A549 (cell line): ENCODE data around the gene RAPGEF4. TPM values are rescaled to one million over a fixed set of nuclear protein-coding genes. Genes with fewer than 3 reads are reported as not detected.

ENCODE experiments used
- ATAC-seq, 2 experiments: fragments of 200-7000 bp in 1 of 2; fragments of >200 bp in 1 of 2; cut with Nextera tagmentation in 1 of 2; cut with Tn5 transposase in 1 of 2; 3 replicates each; pipeline versions ENCODE4 v1.8.0 to v1.9.1; 2018 to 2020; ENCODE audit warnings: mild to moderate bottlenecking in 1 of 2, moderate library complexity in 1 of 2
- CTCF ChIA-PET: fragments of 300-600 bp; sonication (Branson Sonifier 250); formaldehyde crosslinking; extraction: SDS; loops from one replicate; lab custom pipeline; 2021; ENCODE audit warnings: antibody characterized with exemption, inconsistent platforms; lab: Yijun Ruan, JAX
- POLR2A ChIA-PET: fragments of 350-600 bp; formaldehyde crosslinking; extraction: SDS; loops from one replicate; lab custom pipeline; 2021; ENCODE audit warnings: antibody characterized with exemption, inconsistent platforms; lab: Yijun Ruan, JAX
- DNase-seq, 2 experiments: peaks; one replicate each; pipeline versions ENCODE4 v3.0.0 to v3.0.0-alpha.2; 2011 to 2016; ENCODE audit warnings: low read depth in 1 of 2, low spot score in 1 of 2
- FAIRE-seq: peaks from 2 replicates; lab custom pipeline; 2011; peaks lifted over from hg19 to GRCh38; lab: Jason Lieb, UNC
- H3K27ac ChIP-seq, 2 experiments: fragments of >200 bp; sonication (Bioruptor Twin); formaldehyde crosslinking; 3 replicates each; pipeline ENCODE4 v1.5.1; 2016 to 2017
- H3K4me1 ChIP-seq: fragments of >200 bp; sonication (Bioruptor Twin); formaldehyde crosslinking; 3 replicates; pipeline ENCODE4 v1.6.1; 2016
- H3K4me2 ChIP-seq: fragments of >200 bp; sonication (Bioruptor Twin); formaldehyde crosslinking; 3 replicates; pipeline ENCODE4 v1.6.1; 2016
- H3K4me3 ChIP-seq: fragments of >200 bp; sonication (Bioruptor Twin); formaldehyde crosslinking; 3 replicates; pipeline ENCODE4 v1.5.1; 2016
- H3K9me3 ChIP-seq: fragments of >200 bp; sonication (Bioruptor Twin); formaldehyde crosslinking; 3 replicates; pipeline ENCODE4 v1.6.1; 2016
- CBX8 ChIP-seq: fragments of 200-600 bp; sonication (generic); IDR thresholded peaks from 2 replicates; pipeline ENCODE4 v1.6.1; 2016
- CHD2 ChIP-seq: fragments of 150-350 bp; IDR thresholded peaks from 2 replicates; pipeline ENCODE4 v1.6.1; 2014; ENCODE audit warnings: low read length; ENCODE audit not compliant: partially characterized antibody
- CHD4 ChIP-seq: fragments of 200-600 bp; sonication (generic); IDR thresholded peaks from 2 replicates; pipeline ENCODE4 v1.6.1; 2016; ENCODE audit warnings: antibody characterized with exemption, mild to moderate bottlenecking, borderline replicate concordance
- EHF ChIP-seq: fragments of 250-450 bp; sonication (Bioruptor Pico); IDR thresholded peaks from 2 replicates; pipeline ENCODE4 v1.5.0; 2020; ENCODE audit warnings: mild to moderate bottlenecking
- EP300 ChIP-seq, 2 experiments: fragments of >200 bp; sonication (Bioruptor Twin); formaldehyde crosslinking; IDR thresholded peaks; 2 replicates in 1 of 2; 3 replicates in 1 of 2; pipeline ENCODE4 v1.6.1; 2016 to 2017
- ESRRA ChIP-seq: fragments of 150-350 bp; IDR thresholded peaks from 2 replicates; pipeline ENCODE4 v1.6.1; 2014; ENCODE audit warnings: mild to moderate bottlenecking, low read length, borderline replicate concordance
- FOSB ChIP-seq: fragments of 250-450 bp; sonication (Bioruptor Pico); IDR thresholded peaks from 2 replicates; pipeline ENCODE4 v1.5.0; 2020; ENCODE audit warnings: mild to moderate bottlenecking, moderate library complexity
- FOSL2 ChIP-seq, 2 experiments: fragments of 450-650 bp in 1 of 2; fragments of >200 bp in 1 of 2; sonication (Bioruptor Twin) in 1 of 2; formaldehyde crosslinking; IDR thresholded peaks; 2 replicates each; pipeline versions ENCODE4 v1.5.0 to v1.6.1; 2016 to 2020; ENCODE audit warnings: mild to moderate bottlenecking in 1 of 2, moderate library complexity in 1 of 2
- GATA3 ChIP-seq: IDR thresholded peaks from 2 replicates; pipeline ENCODE4 v1.6.1; 2012; ENCODE audit warnings: borderline replicate concordance
- HDAC2 ChIP-seq: fragments of 200-600 bp; sonication (generic); IDR thresholded peaks from 2 replicates; pipeline ENCODE4 v1.6.1; 2016
- HOXB5 ChIP-seq: fragments of 250-450 bp; sonication (Bioruptor Pico); IDR thresholded peaks from 2 replicates; pipeline ENCODE4 v1.5.0; 2020; ENCODE audit warnings: mild to moderate bottlenecking, moderate library complexity
- JUNB ChIP-seq: fragments of >200 bp; sonication (Bioruptor Twin); formaldehyde crosslinking; IDR thresholded peaks from 2 replicates; pipeline ENCODE4 v1.6.1; 2016
- KDM5A ChIP-seq: fragments of 200-600 bp; sonication (generic); IDR thresholded peaks from 2 replicates; pipeline ENCODE4 v1.6.1; 2016; ENCODE audit warnings: antibody characterized with exemption, mild to moderate bottlenecking
- MAX ChIP-seq: IDR thresholded peaks from 2 replicates; pipeline ENCODE4 v1.6.1; 2012
- MYC ChIP-seq: IDR thresholded peaks from 2 replicates; pipeline ENCODE4 v1.6.1; 2012; ENCODE audit warnings: mild to moderate bottlenecking, inconsistent platforms, low read length, improper control_type of control experiment, borderline replicate concordance
- NFE2L2 ChIP-seq: fragments of 150-350 bp; conservative IDR thresholded peaks from 2 replicates; pipeline ENCODE4 v1.6.1; 2014; ENCODE audit warnings: low read length
- NPAS2 ChIP-seq: fragments of 250-450 bp; sonication (Bioruptor Pico); IDR thresholded peaks from 2 replicates; pipeline ENCODE4 v1.8.0; 2022; ENCODE audit warnings: mild to moderate bottlenecking, moderate library complexity, borderline replicate concordance
- NR3C1 ChIP-seq: fragments of >200 bp; sonication (Bioruptor Twin); formaldehyde crosslinking; IDR thresholded peaks from 3 replicates; pipeline ENCODE4 v1.6.1; 2017
- PBX3 ChIP-seq: IDR thresholded peaks from 2 replicates; pipeline ENCODE4 v1.6.1; 2012
- PHF8 ChIP-seq: fragments of 200-600 bp; sonication (generic); IDR thresholded peaks from 2 replicates; pipeline ENCODE4 v1.6.1; 2016; ENCODE audit warnings: low read depth, mild to moderate bottlenecking, antibody characterized with exemption, moderate library complexity, borderline replicate concordance
- POLR2A ChIP-seq: IDR thresholded peaks from 2 replicates; pipeline ENCODE4 v1.6.1; 2012; ENCODE audit warnings: mild to moderate bottlenecking, low read length
- POLR2AphosphoS2 ChIP-seq: conservative IDR thresholded peaks from 2 replicates; pipeline ENCODE4 v1.6.1; 2012; ENCODE audit warnings: low read length, improper control_type of control experiment, inconsistent platforms
- RAD21 ChIP-seq, 2 experiments: fragments of >200 bp in 1 of 2; sonication (Bioruptor Twin) in 1 of 2; formaldehyde crosslinking in 1 of 2; IDR thresholded peaks in 1 of 2; conservative IDR thresholded peaks in 1 of 2; 2 replicates in 1 of 2; 3 replicates in 1 of 2; pipeline ENCODE4 v1.6.1; 2012 to 2018; ENCODE audit warnings: inconsistent platforms in 1 of 2
- SMC3 ChIP-seq: fragments of >200 bp; sonication (Bioruptor Twin); formaldehyde crosslinking; IDR thresholded peaks from 3 replicates; pipeline ENCODE4 v1.6.1; 2018; ENCODE audit warnings: inconsistent platforms
- SREBF2 ChIP-seq: fragments of 450-650 bp; IDR thresholded peaks from 2 replicates; pipeline ENCODE4 v1.6.1; 2014; ENCODE audit warnings: mild to moderate bottlenecking, moderate library complexity
- TP53 ChIP-seq: fragments of 250-450 bp; sonication (Bioruptor Pico); IDR thresholded peaks from 2 replicates; pipeline ENCODE4 v1.5.0; 2021; ENCODE audit warnings: mild to moderate bottlenecking, moderate library complexity
- ZC3H11A ChIP-seq: fragments of 450-650 bp; IDR thresholded peaks from 2 replicates; pipeline ENCODE4 v1.6.1; 2014; ENCODE audit warnings: antibody characterized with exemption, mild to moderate bottlenecking
- ZFP36 ChIP-seq: fragments of 450-650 bp; IDR thresholded peaks from 2 replicates; pipeline ENCODE4 v1.6.1; 2014; ENCODE audit warnings: borderline replicate concordance; ENCODE audit not compliant: partially characterized antibody
- ZSCAN20 ChIP-seq: fragments of 250-450 bp; sonication (Bioruptor Pico); IDR thresholded peaks from 2 replicates; pipeline ENCODE4 v1.8.0; 2022; ENCODE audit warnings: mild to moderate bottlenecking, moderate library complexity
- WGBS: methylation state at CpG from one replicate; pipeline ENCODE4 v1.1.6; 2017; ENCODE audit errors: missing lambda C conversion rate; 5-methylcytosine and 5-hydroxymethylcytosine counted together
- polyA plus RNA-seq, 4 experiments: library from polyadenylated mRNA; depleted of rRNA in 3 of 4; stranded (reverse); fragments of >200 nt; fragmentation: RNase III in 1 of 4; extraction: RNeasy Plus Mini Kit Qiagen cat#74134 plus additional on column Dnase treatment in 1 of 4; gene quantifications; 2 replicates in 3 of 4; 3 replicates in 1 of 4; pipeline ENCODE4 v1.2.3, GENCODE V29; 2011 to 2017
- TF ChIP-seq, protein P1 (sequence below): fragments of >200 bp; sonication (Bioruptor Twin); formaldehyde crosslinking; IDR thresholded peaks from 3 replicates; pipeline ENCODE4 v1.6.1; 2016
- TF ChIP-seq, protein P2 (sequence below): IDR thresholded peaks from 2 replicates; pipeline ENCODE4 v1.6.1; 2012; ENCODE audit warnings: low read depth, borderline replicate concordance
- TF ChIP-seq, protein P3 (sequence below): fragments of >200 bp; sonication (Bioruptor Twin); formaldehyde crosslinking; IDR thresholded peaks from 3 replicates; pipeline ENCODE4 v1.5.1; 2016

The RAPGEF4 gene
- polyA plus RNA-seq, 2 of the 4 experiments (the other 2 are of a cell fraction), result 0.18 to 1.1 TPM

DNA sequence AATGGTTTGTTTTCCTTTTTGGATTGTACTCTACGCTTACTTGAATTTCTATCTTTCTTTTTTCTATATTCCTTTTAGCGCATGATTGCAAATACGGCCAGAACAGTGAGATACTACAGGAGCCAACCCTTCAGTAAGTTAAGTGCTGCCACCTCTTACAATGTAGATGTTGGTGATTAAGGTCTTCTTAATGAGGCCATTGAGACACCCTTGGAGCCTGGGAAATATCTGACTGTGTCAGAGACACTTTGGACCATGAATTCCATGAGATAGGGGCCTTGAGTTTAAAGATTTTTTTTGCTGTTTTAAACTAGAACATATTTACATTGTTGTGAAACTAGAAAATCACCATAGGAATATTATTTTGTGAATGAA, 312.9 kb downstream of the RAPGEF4 start:
- TF ChIP-seq RAD21 (conservative IDR thresholded peaks at IDR 0.05 in 1 of 2, IDR thresholded peaks at IDR 0.05 in 1 of 2), result no peak
- no peak for TF ChIP-seq PHF8
- no peak for TF ChIP-seq POLR2AphosphoS2
- no peak for TF ChIP-seq HOXB5 (CRISPR knock-in tag)
- TF ChIP-seq, all 56 proteins: peak for 0
- ChIA-PET CTCF (interaction anchor here (1.0 to 2.9 kb wide), 4 partner anchors 10 to 162 kb away, joined by 3 to 19 read pairs (median 5); no protein-coding TSS in a partner anchor), POLR2A (interaction anchor here (1.4 to 1.5 kb wide), 3 partner anchors 28 to 162 kb away, joined by 3 to 5 read pairs (median 4); no protein-coding TSS in a partner anchor)
- H3K9me3 ChIP-seq, result 0 out of 3 replicates have a peak, but pooled peaks cover 4% of the 10 kb centered on the region
- no peak overlapping the region for H3K4me3 ChIP-seq
- ATAC-seq, result peak in 1 of 2 experiments; percentile 14; a peak in 3 of 6 replicates
- peak overlapping the region; percentile 75 for H3K4me2 ChIP-seq
- 65% methylated on average over 3 of the region's 3 CpGs for WGBS
- DNase-seq, result no peak
- H3K27ac ChIP-seq, result peak overlapping the region; percentile 83 to 90
- no peak for FAIRE-seq
- H3K4me1 ChIP-seq, result peaks cover 50% of the 10 kb centered on the region

- FAIRE-seq, result peak; percentile 93
- no peak for TF ChIP-seq HDAC2
- TF ChIP-seq, protein P1, sequence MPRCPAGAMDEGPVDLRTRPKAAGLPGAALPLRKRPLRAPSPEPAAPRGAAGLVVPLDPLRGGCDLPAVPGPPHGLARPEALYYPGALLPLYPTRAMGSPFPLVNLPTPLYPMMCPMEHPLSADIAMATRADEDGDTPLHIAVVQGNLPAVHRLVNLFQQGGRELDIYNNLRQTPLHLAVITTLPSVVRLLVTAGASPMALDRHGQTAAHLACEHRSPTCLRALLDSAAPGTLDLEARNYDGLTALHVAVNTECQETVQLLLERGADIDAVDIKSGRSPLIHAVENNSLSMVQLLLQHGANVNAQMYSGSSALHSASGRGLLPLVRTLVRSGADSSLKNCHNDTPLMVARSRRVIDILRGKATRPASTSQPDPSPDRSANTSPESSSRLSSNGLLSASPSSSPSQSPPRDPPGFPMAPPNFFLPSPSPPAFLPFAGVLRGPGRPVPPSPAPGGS, result peak; percentile 93
- TF ChIP-seq PBX3, result peak; percentile 34; the same call in 1 of the 2 replicates
- TF ChIP-seq NR3C1, result no peak
- TF ChIP-seq EHF (CRISPR knock-in tag), result no peak
- TF ChIP-seq TP53 (CRISPR knock-in tag), result no peak
- peak; percentile 99 for TF ChIP-seq JUNB
- TF ChIP-seq NFE2L2, result peak; percentile 41; the same call in 1 of the 2 replicates
- TF ChIP-seq FOSB (CRISPR knock-in tag), result no peak
- TF ChIP-seq POLR2A, result no peak
- peak; percentile 80 to 82; a peak in 4 of 5 replicates for TF ChIP-seq EP300 (IDR thresholded peaks at IDR 0.05)
- TF ChIP-seq, protein P2, sequence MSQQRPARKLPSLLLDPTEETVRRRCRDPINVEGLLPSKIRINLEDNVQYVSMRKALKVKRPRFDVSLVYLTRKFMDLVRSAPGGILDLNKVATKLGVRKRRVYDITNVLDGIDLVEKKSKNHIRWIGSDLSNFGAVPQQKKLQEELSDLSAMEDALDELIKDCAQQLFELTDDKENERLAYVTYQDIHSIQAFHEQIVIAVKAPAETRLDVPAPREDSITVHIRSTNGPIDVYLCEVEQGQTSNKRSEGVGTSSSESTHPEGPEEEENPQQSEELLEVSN, result no peak
- TF ChIP-seq GATA3, result peak; percentile 89
- peak; percentile 99 for TF ChIP-seq FOSL2 (IDR thresholded peaks at IDR 0.05)
- TF ChIP-seq FOSL2 (CRISPR knock-in tag; IDR thresholded peaks at IDR 0.05), result peak; percentile 100
- TF ChIP-seq CBX8, result no peak
- no peak for TF ChIP-seq KDM5A
- no peak for TF ChIP-seq ZC3H11A
- TF ChIP-seq HOXB5 (CRISPR knock-in tag), result no peak
- TF ChIP-seq ESRRA, result no peak
- no peak for TF ChIP-seq CHD4
- no peak for TF ChIP-seq NPAS2
- no peak for TF ChIP-seq PHF8
- no peak for TF ChIP-seq POLR2AphosphoS2
- TF ChIP-seq RAD21 (conservative IDR thresholded peaks at IDR 0.05 in 1 of 2, IDR thresholded peaks at IDR 0.05 in 1 of 2), result no peak; a peak in 2 of 5 replicates
- TF ChIP-seq SREBF2, result no peak
- no peak for TF ChIP-seq MYC
- TF ChIP-seq CHD2, result no peak
- peak; percentile 27; the same call in 1 of the 3 replicates for TF ChIP-seq SMC3
- TF ChIP-seq, protein P3, sequence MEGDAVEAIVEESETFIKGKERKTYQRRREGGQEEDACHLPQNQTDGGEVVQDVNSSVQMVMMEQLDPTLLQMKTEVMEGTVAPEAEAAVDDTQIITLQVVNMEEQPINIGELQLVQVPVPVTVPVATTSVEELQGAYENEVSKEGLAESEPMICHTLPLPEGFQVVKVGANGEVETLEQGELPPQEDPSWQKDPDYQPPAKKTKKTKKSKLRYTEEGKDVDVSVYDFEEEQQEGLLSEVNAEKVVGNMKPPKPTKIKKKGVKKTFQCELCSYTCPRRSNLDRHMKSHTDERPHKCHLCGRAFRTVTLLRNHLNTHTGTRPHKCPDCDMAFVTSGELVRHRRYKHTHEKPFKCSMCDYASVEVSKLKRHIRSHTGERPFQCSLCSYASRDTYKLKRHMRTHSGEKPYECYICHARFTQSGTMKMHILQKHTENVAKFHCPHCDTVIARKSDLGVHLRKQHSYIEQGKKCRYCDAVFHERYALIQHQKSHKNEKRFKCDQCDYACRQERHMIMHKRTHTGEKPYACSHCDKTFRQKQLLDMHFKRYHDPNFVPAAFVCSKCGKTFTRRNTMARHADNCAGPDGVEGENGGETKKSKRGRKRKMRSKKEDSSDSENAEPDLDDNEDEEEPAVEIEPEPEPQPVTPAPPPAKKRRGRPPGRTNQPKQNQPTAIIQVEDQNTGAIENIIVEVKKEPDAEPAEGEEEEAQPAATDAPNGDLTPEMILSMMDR, result no peak
- 0 out of 2 replicates have a peak, but pooled peaks have one; percentile 51 for TF ChIP-seq ZSCAN20
- peak; percentile 63; the same call in 1 of the 2 replicates for TF ChIP-seq MAX
- no peak for TF ChIP-seq ZFP36
These were observed 313.4 kb downstream of the RAPGEF4 start for GRCh38 chr2:173048897-173049661.

More at GRCh38 chr2:173048897-173049661, 313.4 kb downstream of the RAPGEF4 start:
- 0 out of 3 replicates have a peak, but pooled peaks cover 4% of the 10 kb centered on the region for H3K9me3 ChIP-seq
- peak; percentile 94 to 98 for ATAC-seq
- H3K4me2 ChIP-seq, result peak overlapping the region; percentile 75
- H3K4me3 ChIP-seq, result peak overlapping the region; percentile 26; the same call in 1 of the 3 replicates
- ChIA-PET POLR2A (interaction anchor here (0.6 to 1.5 kb wide), 7 partner anchors 26 to 161 kb away, joined by 3 to 9 read pairs (median 4); no protein-coding TSS in a partner anchor), CTCF (interaction anchor here (0.8 to 2.9 kb wide), 5 partner anchors 9 to 161 kb away, joined by 3 to 19 read pairs (median 3); no protein-coding TSS in a partner anchor)
- 0% methylated on average over 4 of the region's 4 CpGs for WGBS
- DNase-seq, result peak; percentile 71 to 97
- H3K4me1 ChIP-seq, result peaks cover 54% of the 10 kb centered on the region
- peak overlapping the region; percentile 83 to 90 for H3K27ac ChIP-seq
